ENCODE results near the gene FADS3. TPM values are rescaled to one million over a fixed set of nuclear protein-coding genes. Genes with fewer than 3 reads are reported as not detected.

FADS3 gene
- total and polyA plus RNA-seq, 2 of the 13 experiments (the other 11 are each of a cell fraction or from before 2014, with no cell fraction given), result 13.4 to 23.2 TPM

GRCh38 chr11:61904539-61905048, 13.2 kb upstream of the FADS3 start (continued):
- no peak for TF ChIP-seq NR2F1 (CRISPR knock-in tag; IDR thresholded peaks at IDR 0.05)
- 0 out of 2 replicates have a peak, but pooled peaks have one; percentile 37 for TF ChIP-seq PCBP1 (IDR thresholded peaks at IDR 0.05; ENCODE audit: borderline replicate concordance, low read depth, low read length)
- TF ChIP-seq, protein P1, sequence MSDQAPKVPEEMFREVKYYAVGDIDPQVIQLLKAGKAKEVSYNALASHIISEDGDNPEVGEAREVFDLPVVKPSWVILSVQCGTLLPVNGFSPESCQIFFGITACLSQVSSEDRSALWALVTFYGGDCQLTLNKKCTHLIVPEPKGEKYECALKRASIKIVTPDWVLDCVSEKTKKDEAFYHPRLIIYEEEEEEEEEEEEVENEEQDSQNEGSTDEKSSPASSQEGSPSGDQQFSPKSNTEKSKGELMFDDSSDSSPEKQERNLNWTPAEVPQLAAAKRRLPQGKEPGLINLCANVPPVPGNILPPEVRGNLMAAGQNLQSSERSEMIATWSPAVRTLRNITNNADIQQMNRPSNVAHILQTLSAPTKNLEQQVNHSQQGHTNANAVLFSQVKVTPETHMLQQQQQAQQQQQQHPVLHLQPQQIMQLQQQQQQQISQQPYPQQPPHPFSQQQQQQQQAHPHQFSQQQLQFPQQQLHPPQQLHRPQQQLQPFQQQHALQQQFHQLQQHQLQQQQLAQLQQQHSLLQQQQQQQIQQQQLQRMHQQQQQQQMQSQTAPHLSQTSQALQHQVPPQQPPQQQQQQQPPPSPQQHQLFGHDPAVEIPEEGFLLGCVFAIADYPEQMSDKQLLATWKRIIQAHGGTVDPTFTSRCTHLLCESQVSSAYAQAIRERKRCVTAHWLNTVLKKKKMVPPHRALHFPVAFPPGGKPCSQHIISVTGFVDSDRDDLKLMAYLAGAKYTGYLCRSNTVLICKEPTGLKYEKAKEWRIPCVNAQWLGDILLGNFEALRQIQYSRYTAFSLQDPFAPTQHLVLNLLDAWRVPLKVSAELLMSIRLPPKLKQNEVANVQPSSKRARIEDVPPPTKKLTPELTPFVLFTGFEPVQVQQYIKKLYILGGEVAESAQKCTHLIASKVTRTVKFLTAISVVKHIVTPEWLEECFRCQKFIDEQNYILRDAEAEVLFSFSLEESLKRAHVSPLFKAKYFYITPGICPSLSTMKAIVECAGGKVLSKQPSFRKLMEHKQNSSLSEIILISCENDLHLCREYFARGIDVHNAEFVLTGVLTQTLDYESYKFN (CRISPR knock-in tag; conservative IDR thresholded peaks at IDR 0.05), result peak; percentile 77
- TF ChIP-seq ZNF256 (CRISPR knock-in tag; conservative IDR thresholded peaks at IDR 0.05), result no peak

- no TSS peak for BruUV-seq (replicated peaks)
- peaks cover 36% of the 10 kb centered on the region for H3K4me1 ChIP-seq (ENCODE audit: insufficient read depth, low read length)
- no peaks in the 10 kb centered on the region for H3K27me3 ChIP-seq (ENCODE audit: control insufficient read depth in 1 of 2, insufficient read depth in 2 of 2, low read length in 2 of 2)
- POLR2A ChIA-PET, result interaction anchor here (0.8 to 2.9 kb wide), 17 partner anchors 12 to 196 kb away, joined by 3 to 37 read pairs (median 5); partner anchors contain the start of genes BEST1, FADS1, FADS3 and FEN1
- H3K79me2 ChIP-seq (ENCODE audit: insufficient read depth, low read length), result no peaks in the 10 kb centered on the region
- TF ChIP-seq ZNF558 (CRISPR knock-in tag; IDR thresholded peaks at IDR 0.05; ENCODE audit: borderline replicate concordance), result no peak
- 0 out of 2 replicates have a peak, but pooled peaks have one; percentile 26 for TF ChIP-seq HES4 (CRISPR knock-in tag; IDR thresholded peaks at IDR 0.05; ENCODE audit: borderline replicate concordance)
- WGBS (ENCODE audit: low lambda C conversion rate), result 64% methylated on average over 3 of the region's 3 CpGs
- ATAC-seq (no peak), FAIRE-seq (no peak), DNase-seq (ENCODE audit: low spot score) (no peak)
- in situ Hi-C loops (cut with HindIII; ENCODE audit: extremely low pct_ligation_motif_present, low pct_unique_long_range_greater_than_20kb) (no loop called here), intact Hi-C loops (cut with micrococcal nuclease; ENCODE audit: unreplicated experiment) (no loop called here)
- H3K9me3 ChIP-seq (ENCODE audit: low read length), result no peaks in the 10 kb centered on the region
- H3K27ac ChIP-seq (ENCODE audit: extremely low read length, insufficient read depth, low read length), result no peak overlapping the region
- peak overlapping the region; percentile 48 to 81 (median 61) for H3K4me3 ChIP-seq (replicated peaks in 1 of 3; ENCODE audit: insufficient read depth in 1 of 3, low read depth in 2 of 3, low read length in 3 of 3)
- peak overlapping the region; percentile 100 for H3K4me2 ChIP-seq (ENCODE audit: low read depth, low read length)
- H3K9ac ChIP-seq (ENCODE audit: insufficient read depth, low read depth, low read length), result peak overlapping the region; percentile 67; the same call in 1 of the 2 replicates
- no peaks in the 10 kb centered on the region for H3K36me3 ChIP-seq (replicated peaks in 1 of 2; ENCODE audit: control insufficient read depth in 1 of 2, insufficient read depth in 2 of 2, low read length in 2 of 2)
- H4K20me1 ChIP-seq (ENCODE audit: insufficient read depth, low read length), result no peaks in the 10 kb centered on the region
- CTCF ChIA-PET (ENCODE audit: low intra/inter-chr PET ratio, low total read pairs), result no interaction called here
- H2AFZ ChIP-seq (ENCODE audit: low read length), result peak overlapping the region; percentile 81
Observed at GRCh38 chr11:61903845-61904244, 12.5 kb upstream of the FADS3 start.
